RWPE2 (cell line): ENCODE results near the gene ZCCHC7.

Source experiments
- ATAC-seq: fragments of 200-7000 bp; cut with Tn5 transposase; 3 replicates; pipeline ENCODE4 v1.9.1; 2021; ENCODE audit warnings: low read depth
- DNase-seq: peaks from one replicate; pipeline ENCODE4 v3.0.0-alpha.2; 2020; ENCODE audit warnings: low spot score
- H3K27ac ChIP-seq: fragments of 450-650 bp; 2 replicates; pipeline ENCODE4 v1.5.1; 2017; ENCODE audit warnings: mild to moderate bottlenecking; ENCODE audit not compliant: poor library complexity, severe bottlenecking
- H3K27me3 ChIP-seq: fragments of 250-450 bp; sonication (Bioruptor Pico); 2 replicates; pipeline ENCODE4 v1.5.1; 2021; ENCODE audit warnings: mild to moderate bottlenecking, moderate library complexity; ENCODE audit not compliant: insufficient read depth, poor library complexity, severe bottlenecking
- H3K36me3 ChIP-seq: fragments of 250-450 bp; sonication (Bioruptor Pico); 2 replicates; pipeline ENCODE4 v1.5.1; 2020; ENCODE audit warnings: low read depth, mild to moderate bottlenecking, moderate library complexity
- H3K4me1 ChIP-seq: fragments of 250-450 bp; sonication (Bioruptor Pico); 2 replicates; pipeline ENCODE4 v1.5.1; 2021; ENCODE audit warnings: mild to moderate bottlenecking, moderate library complexity; ENCODE audit not compliant: insufficient read depth, poor library complexity, severe bottlenecking
- H3K4me3 ChIP-seq: fragments of 250-450 bp; sonication (Bioruptor Pico); 2 replicates; pipeline ENCODE4 v1.5.1; 2021; ENCODE audit warnings: mild to moderate bottlenecking, moderate library complexity; ENCODE audit not compliant: severe bottlenecking
- H3K9me3 ChIP-seq: fragments of 250-450 bp; sonication (Bioruptor Pico); 2 replicates; pipeline ENCODE4 v1.5.1; 2021; ENCODE audit warnings: mild to moderate bottlenecking, moderate library complexity; ENCODE audit not compliant: severe bottlenecking
- TF ChIP-seq, protein P1 (sequence below): fragments of 450-650 bp; IDR thresholded peaks from one replicate; pipeline ENCODE4 v1.5.1; 2017; ENCODE audit warnings: mild to moderate bottlenecking, moderate library complexity; ENCODE audit not compliant: poor library complexity, severe bottlenecking

The ZCCHC7 gene

DNA sequence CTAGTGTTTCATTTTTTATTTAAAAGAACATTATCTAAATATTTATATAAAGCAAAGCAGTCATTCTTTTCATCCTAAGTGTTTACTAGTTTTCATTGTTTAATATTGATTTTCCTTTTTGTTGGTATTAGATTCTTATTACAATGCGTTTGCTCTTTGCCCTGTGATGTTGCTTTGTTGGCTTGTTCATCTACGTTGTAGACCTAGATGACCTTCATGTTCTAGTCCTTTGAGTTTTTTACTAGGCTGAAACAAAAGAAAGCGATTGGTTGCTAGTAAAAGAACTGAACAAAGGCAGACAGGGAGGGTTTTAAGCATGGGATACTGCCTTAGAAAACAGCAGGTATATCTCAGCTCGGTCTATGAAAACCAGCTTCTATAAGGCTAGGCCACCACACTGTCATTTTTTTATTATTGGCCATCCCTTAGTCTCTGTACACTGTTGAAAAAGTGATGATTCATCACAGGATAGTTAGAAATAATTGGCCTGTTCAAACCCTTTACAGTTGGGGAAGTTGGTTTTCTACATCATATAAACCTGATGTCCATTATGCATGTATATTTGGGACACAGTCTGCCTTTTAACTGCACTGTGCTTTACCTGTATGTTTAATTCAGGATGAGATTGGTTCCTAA lies 119.0 kb downstream of the ZCCHC7 start:
- H3K36me3 ChIP-seq, result no peaks in the 10 kb centered on the region; the same call in 1 of the 2 replicates
- no peaks in the 10 kb centered on the region for H3K9me3 ChIP-seq
- ATAC-seq (no peak), DNase-seq (no peak)
- no peak overlapping the region for H3K27ac ChIP-seq
- peaks cover 2% of the 10 kb centered on the region for H3K4me1 ChIP-seq
- H3K27me3 ChIP-seq, result no peaks in the 10 kb centered on the region
- TF ChIP-seq, protein P1, sequence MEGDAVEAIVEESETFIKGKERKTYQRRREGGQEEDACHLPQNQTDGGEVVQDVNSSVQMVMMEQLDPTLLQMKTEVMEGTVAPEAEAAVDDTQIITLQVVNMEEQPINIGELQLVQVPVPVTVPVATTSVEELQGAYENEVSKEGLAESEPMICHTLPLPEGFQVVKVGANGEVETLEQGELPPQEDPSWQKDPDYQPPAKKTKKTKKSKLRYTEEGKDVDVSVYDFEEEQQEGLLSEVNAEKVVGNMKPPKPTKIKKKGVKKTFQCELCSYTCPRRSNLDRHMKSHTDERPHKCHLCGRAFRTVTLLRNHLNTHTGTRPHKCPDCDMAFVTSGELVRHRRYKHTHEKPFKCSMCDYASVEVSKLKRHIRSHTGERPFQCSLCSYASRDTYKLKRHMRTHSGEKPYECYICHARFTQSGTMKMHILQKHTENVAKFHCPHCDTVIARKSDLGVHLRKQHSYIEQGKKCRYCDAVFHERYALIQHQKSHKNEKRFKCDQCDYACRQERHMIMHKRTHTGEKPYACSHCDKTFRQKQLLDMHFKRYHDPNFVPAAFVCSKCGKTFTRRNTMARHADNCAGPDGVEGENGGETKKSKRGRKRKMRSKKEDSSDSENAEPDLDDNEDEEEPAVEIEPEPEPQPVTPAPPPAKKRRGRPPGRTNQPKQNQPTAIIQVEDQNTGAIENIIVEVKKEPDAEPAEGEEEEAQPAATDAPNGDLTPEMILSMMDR, result no peak
- H3K4me3 ChIP-seq, result no peak overlapping the region

DNA sequence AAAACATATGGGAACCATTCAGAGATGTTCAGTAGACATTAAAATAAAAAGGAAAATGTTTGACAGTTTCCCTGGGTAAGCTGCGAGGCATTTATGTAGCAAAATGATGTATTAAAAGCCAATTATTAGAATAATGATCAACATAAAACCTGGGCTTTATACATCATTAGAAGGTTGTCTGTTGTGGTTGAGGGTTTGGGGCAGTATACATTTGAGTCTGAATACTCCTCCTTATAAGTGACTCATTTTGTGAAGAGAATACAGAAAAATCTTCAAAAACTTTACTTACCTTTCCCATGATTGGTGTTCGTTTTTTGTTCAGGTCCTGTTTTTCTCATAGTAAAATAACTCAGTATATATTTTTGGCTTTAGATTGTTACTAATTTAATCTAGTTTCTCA lies 119.5 kb downstream of the ZCCHC7 start:
- ATAC-seq (no peak), DNase-seq (no peak)
- no peaks in the 10 kb centered on the region; the same call in 1 of the 2 replicates for H3K36me3 ChIP-seq
- H3K4me3 ChIP-seq, result no peak overlapping the region
- no peak overlapping the region for H3K27ac ChIP-seq
- H3K4me1 ChIP-seq, result peaks cover 2% of the 10 kb centered on the region
- TF ChIP-seq, protein P1, result no peak
- no peaks in the 10 kb centered on the region for H3K9me3 ChIP-seq
- H3K27me3 ChIP-seq, result no peaks in the 10 kb centered on the region

DNA sequence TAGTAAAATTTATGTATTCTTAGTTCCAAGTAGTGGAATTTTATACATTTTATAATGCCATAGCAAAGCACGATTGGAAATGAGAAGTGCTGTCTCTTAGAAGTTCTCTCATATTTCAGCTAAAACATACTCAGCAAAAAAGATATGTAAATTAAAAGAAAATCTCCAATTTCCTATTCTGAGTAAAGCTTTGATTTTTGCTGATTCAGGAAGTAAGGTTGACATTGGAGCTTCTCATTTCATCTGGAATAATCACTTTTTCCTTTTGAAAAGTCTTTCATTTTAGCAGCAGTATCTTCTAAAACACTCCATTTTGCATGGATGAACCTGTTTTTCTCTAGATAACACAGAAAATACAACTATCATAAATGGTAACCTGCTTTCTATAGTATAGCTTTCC lies 121.0 kb downstream of the ZCCHC7 start:
- ATAC-seq (no peak), DNase-seq (no peak)
- no peaks in the 10 kb centered on the region; the same call in 1 of the 2 replicates for H3K36me3 ChIP-seq
- H3K27me3 ChIP-seq, result no peaks in the 10 kb centered on the region
- no peaks in the 10 kb centered on the region for H3K9me3 ChIP-seq
- no peak overlapping the region for H3K27ac ChIP-seq
- H3K4me3 ChIP-seq, result no peak overlapping the region
- TF ChIP-seq, protein P1, result no peak
- H3K4me1 ChIP-seq, result peaks cover 2% of the 10 kb centered on the region

DNA sequence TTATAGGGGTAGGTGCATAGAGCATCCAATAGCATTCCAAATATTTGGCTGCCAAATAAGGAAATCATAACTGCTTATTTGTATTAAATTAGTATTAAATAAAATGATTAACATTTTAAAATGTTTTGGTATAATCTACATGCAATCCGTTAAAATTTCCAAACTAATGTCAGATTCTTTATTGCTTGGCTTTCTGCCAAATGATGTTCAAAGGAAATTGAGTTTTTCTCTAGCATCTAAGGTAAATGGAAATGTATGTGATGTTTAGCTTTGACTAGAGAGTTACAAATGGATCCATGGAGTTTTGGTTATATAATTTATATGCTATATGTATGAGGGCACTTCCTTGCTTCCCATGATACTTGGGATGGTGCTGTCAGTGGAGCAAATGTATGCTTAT lies 121.7 kb downstream of the ZCCHC7 start:
- no peak for ATAC-seq
- Histone ChIP-seq H3K9me3 (no peaks in the 10 kb centered on the region), H3K4me1 (peaks cover 2% of the 10 kb centered on the region), H3K36me3 (no peaks in the 10 kb centered on the region; the same call in 1 of the 2 replicates), H3K27me3 (no peaks in the 10 kb centered on the region), H3K27ac (no peak overlapping the region), H3K4me3 (no peak overlapping the region)
- TF ChIP-seq, protein P1, result no peak
- DNase-seq, result no peak

DNA sequence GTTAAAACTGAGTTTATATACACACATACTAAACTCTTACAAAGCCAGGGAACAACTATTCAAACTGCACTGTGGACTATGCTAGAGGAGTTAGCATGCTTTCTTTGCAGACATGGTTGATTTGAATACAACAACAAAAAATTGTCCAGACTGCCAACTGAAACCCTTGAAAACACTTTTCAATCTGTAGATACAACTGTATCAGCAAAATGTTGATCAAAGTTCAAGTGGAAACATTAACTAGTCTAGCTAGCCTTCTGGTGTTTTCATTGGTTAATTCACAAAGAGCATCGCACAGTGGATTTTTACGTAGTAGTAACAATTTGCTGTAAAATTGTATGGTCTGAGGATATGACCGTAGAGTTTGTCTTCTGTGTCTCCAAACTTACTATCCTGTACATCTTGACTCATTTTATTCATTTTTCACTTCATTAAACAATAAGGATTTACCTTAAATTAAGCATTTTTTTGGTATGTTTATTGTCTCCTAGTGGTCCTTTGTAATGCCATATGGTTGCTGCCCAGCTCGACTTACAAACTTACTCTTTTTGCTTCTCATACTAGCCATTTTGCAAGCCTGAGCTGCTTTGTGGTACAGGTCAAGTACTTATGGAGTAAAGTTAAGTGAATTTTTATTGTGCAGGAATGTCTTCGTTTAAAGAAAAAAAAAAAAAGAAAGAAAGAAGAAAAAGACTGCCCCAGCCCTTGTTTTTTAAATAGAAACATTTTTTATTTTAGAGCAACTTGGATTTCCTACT lies 123.4 kb downstream of the ZCCHC7 start:
- Histone ChIP-seq H3K9me3 (no peaks in the 10 kb centered on the region), H3K27me3 (no peaks in the 10 kb centered on the region), H3K4me1 (no peaks in the 10 kb centered on the region), H3K27ac (no peak overlapping the region), H3K36me3 (no peaks in the 10 kb centered on the region; the same call in 1 of the 2 replicates), H3K4me3 (no peak overlapping the region)
- no peak for ATAC-seq
- DNase-seq, result no peak
- TF ChIP-seq, protein P1, result no peak
